Fibroblast of peridontal ligament (primary cell): ENCODE results near the gene LHX3.
"Not testable (repeated sequence)": the region's sequence is repeated elsewhere in the genome, so short reads cannot be mapped to it uniquely, and the experiment has no call there.

Experiments
- DNase-seq: peaks from one replicate; pipeline ENCODE4 v3.0.0-alpha.2; 2010; ENCODE audit errors: extremely low read depth

LHX3 gene

GRCh38 chr9:136153381-136154065 is 51.4 kb downstream of the LHX3 start:
- DNase-seq, result no peak

DNA sequence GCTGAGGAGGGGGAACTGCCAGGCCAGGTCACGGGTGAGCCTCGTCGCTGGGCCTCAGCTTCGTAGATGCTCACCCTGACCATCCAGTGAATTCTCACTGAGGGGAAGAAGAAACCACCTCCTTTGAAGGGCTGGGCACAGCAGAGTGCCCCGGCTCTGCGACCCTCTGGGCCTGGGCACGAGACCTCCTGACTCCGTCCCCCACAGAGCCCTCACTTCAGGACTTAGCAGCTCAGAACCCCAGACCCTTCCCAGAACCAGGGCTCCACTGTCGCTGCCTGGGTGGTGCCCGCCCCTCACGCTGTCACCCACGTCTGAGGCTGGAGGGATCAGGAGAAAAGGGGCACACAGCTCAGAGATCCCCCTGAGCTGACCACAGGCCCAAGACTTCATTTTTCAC is 52.0 kb downstream of the LHX3 start:
- DNase-seq, result no peak

DNA sequence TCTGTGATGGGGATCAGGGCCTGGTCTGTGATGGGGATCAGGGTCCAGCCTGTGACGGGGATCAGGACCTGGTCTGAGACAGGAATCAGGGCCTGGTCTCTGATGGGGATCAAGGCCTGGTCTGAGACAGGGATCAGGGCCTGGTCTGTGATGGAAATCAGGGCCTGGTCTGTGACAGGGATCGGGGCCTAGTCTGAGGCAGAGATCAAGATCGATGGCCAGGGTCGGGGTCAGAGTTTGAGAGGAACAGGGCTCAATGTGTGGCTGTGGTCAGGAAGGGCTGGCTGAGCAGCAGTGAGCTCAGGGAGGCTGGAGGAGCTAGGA is 52.4 kb downstream of the LHX3 start:
- no peak for DNase-seq

- no peak for DNase-seq
These were observed 52.9 kb downstream of the LHX3 start for GRCh38 chr9:136151848-136152542.

DNA sequence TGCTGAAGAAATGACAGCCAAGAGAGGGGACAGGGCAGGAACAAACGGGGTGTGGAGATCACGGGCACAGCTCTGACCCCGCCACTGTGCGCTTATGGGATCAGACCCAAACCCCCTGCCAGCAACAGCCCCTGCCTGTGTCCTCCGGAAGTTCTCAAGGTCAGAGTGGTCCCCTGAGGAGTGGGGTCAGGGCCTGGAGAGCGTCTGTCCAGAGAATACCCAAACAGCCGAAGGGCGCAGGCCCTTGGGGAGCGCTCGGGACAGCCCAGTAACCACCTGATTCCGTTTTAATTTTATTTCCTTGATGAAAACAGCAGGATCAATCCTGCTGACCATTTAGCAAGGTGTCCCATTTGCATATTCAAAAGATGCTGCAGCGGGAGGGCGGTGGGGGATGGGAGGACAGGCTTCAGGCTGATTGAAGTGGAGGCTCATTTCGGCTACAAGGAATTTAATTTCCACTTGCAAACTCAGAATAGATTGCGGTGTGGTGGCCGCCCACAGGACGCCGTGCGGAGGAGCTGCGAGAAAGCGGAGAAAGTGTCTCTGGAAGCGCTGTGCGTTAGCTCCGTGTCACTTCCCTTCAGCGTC is 53.6 kb downstream of the LHX3 start:
- no peak for DNase-seq

GRCh38 chr9:136150664-136151213 is 54.2 kb downstream of the LHX3 start:
- not testable (repeated sequence) for DNase-seq

GRCh38 chr9:136149853-136150252 is 55.1 kb downstream of the LHX3 start:
- no peak for DNase-seq

GRCh38 chr9:136149337-136149736 is 55.6 kb downstream of the LHX3 start:
- DNase-seq, result no peak

DNA sequence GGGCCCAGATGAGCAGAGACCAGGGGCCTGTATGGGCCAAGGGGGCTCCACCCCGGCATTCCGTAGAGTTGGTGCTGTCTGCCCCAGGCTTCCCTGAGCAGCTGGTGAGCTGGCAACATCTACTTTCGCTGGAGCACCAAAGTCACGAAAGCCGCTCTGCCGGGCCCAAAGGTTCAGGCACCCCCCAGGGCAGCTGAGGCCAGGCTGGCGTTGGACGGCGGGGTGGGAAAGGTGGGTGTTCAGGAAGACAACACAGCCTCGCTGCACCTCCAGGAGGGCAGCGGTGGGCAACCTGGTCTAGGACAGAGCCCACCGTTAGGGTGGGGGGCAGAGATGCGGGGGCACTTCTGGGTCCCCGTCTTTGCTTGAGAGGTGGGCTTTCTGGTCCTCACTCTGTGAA is 56.2 kb downstream of the LHX3 start:
- DNase-seq, result no peak

DNA sequence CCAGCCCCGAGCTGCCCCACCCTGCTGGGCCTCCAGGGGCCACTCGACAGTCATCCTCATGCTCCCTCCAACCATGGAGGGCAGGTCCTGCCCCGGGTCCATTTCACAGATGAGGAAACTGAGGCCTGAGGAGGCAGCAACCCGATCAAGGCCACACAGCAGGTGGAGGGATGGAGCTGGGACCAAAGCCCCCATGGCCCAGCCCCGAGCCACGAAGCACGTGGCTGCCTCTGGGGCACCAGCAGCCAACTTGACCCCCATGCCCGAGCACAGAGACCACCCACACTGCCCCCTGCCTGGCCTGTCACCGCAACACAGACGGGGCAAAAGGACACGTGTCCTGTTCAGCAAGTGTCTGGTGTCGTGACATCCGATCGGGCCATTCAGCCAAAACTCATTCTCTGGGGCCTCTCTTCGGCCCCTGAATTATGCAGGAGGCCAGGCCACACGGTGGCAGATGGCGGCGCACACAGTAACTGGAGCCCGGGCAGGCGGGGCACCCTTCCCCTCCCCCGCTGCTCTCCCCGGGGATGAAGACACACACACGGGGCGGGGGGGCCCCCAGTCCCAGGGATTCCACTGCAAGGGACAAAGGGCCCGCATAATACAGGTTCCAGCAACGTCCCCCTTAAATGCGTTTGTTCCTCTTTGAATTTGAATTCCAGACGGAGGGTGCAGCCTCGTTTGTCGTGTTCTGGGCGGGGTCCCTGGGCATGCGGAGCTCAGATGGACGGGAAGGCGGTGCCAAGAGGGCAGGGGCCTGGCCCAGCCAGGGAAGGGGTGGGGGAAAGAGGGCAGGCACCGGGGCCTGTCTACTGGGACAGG is 56.8 kb downstream of the LHX3 start:
- no peak for DNase-seq

GRCh38 chr9:136147038-136147889 is 57.7 kb downstream of the LHX3 start:
- DNase-seq, result no peak
